Measurements from ENCODE around the gene EVPL. TPM values are rescaled to one million over a fixed set of nuclear protein-coding genes. Genes with fewer than 3 reads are reported as not detected.

EVPL gene
- total and polyA plus RNA-seq, 2 of the 13 experiments (the other 11 are each of a cell fraction or from before 2014, with no cell fraction given): 2.1 to 8.2 TPM

GRCh38 chr17:75976175-75976848, 50.8 kb downstream of the EVPL start (continued):
- TF ChIP-seq, protein P1, sequence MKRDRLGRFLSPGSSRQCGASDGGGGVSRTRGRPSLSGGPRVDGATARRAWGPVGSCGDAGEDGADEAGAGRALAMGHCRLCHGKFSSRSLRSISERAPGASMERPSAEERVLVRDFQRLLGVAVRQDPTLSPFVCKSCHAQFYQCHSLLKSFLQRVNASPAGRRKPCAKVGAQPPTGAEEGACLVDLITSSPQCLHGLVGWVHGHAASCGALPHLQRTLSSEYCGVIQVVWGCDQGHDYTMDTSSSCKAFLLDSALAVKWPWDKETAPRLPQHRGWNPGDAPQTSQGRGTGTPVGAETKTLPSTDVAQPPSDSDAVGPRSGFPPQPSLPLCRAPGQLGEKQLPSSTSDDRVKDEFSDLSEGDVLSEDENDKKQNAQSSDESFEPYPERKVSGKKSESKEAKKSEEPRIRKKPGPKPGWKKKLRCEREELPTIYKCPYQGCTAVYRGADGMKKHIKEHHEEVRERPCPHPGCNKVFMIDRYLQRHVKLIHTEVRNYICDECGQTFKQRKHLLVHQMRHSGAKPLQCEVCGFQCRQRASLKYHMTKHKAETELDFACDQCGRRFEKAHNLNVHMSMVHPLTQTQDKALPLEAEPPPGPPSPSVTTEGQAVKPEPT (CRISPR knock-in tag; IDR thresholded peaks at IDR 0.05; ENCODE audit: low read depth): no peak
- TF ChIP-seq KDM2A (CRISPR knock-in tag; IDR thresholded peaks at IDR 0.05; ENCODE audit: borderline replicate concordance, low read depth): no peak
- TF ChIP-seq ZNF883 (CRISPR knock-in tag; IDR thresholded peaks at IDR 0.05; ENCODE audit: not compliant biosample characterization): no peak
- peak; percentile 48; the same call in 1 of the 2 replicates for TF ChIP-seq ARNTL (CRISPR knock-in tag; IDR thresholded peaks at IDR 0.05)
- TF ChIP-seq, protein P2, sequence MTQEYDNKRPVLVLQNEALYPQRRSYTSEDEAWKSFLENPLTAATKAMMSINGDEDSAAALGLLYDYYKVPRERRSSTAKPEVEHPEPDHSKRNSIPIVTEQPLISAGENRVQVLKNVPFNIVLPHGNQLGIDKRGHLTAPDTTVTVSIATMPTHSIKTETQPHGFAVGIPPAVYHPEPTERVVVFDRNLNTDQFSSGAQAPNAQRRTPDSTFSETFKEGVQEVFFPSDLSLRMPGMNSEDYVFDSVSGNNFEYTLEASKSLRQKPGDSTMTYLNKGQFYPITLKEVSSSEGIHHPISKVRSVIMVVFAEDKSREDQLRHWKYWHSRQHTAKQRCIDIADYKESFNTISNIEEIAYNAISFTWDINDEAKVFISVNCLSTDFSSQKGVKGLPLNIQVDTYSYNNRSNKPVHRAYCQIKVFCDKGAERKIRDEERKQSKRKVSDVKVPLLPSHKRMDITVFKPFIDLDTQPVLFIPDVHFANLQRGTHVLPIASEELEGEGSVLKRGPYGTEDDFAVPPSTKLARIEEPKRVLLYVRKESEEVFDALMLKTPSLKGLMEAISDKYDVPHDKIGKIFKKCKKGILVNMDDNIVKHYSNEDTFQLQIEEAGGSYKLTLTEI (CRISPR knock-in tag; conservative IDR thresholded peaks at IDR 0.05): no peak
- TF ChIP-seq, protein P3, sequence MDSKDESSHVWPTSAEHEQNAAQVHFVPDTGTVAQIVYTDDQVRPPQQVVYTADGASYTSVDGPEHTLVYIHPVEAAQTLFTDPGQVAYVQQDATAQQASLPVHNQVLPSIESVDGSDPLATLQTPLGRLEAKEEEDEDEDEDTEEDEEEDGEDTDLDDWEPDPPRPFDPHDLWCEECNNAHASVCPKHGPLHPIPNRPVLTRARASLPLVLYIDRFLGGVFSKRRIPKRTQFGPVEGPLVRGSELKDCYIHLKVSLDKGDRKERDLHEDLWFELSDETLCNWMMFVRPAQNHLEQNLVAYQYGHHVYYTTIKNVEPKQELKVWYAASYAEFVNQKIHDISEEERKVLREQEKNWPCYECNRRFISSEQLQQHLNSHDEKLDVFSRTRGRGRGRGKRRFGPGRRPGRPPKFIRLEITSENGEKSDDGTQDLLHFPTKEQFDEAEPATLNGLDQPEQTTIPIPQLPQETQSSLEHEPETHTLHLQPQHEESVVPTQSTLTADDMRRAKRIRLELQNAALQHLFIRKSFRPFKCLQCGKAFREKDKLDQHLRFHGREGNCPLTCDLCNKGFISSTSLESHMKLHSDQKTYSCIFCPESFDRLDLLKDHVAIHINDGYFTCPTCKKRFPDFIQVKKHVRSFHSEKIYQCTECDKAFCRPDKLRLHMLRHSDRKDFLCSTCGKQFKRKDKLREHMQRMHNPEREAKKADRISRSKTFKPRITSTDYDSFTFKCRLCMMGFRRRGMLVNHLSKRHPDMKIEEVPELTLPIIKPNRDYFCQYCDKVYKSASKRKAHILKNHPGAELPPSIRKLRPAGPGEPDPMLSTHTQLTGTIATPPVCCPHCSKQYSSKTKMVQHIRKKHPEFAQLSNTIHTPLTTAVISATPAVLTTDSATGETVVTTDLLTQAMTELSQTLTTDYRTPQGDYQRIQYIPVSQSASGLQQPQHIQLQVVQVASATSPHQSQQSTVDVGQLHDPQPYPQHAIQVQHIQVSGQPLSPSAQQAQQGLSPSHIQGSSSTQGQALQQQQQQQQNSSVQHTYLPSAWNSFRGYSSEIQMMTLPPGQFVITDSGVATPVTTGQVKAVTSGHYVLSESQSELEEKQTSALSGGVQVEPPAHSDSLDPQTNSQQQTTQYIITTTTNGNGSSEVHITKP (CRISPR knock-in tag; IDR thresholded peaks at IDR 0.05; ENCODE audit: low read depth): 0 out of 2 replicates have a peak, but pooled peaks have one; percentile 64
- TF ChIP-seq, protein P4, sequence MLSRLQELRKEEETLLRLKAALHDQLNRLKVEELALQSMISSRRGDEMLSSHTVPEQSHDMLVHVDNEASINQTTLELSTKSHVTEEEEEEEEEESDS (CRISPR knock-in tag; IDR thresholded peaks at IDR 0.05; ENCODE audit: borderline replicate concordance): no peak
- no peak for TF ChIP-seq GPN1 (CRISPR knock-in tag; IDR thresholded peaks at IDR 0.05; ENCODE audit: borderline replicate concordance)
- no peak for TF ChIP-seq FOSL1 (CRISPR knock-in tag; IDR thresholded peaks at IDR 0.05; ENCODE audit: borderline replicate concordance)
- no peak for TF ChIP-seq PHB2 (IDR thresholded peaks at IDR 0.05; ENCODE audit: partially characterized antibody)
- no peak; the same call in none of the 2 replicates for TF ChIP-seq ZSCAN9 (CRISPR knock-in tag; IDR thresholded peaks at IDR 0.05; ENCODE audit: borderline replicate concordance)
- TF ChIP-seq SP5 (CRISPR knock-in tag; IDR thresholded peaks at IDR 0.05; ENCODE audit: borderline replicate concordance, low read depth): peak; percentile 75
- TF ChIP-seq REL (CRISPR knock-in tag; conservative IDR thresholded peaks at IDR 0.05): no peak
- no peak for TF ChIP-seq TRIM22 (IDR thresholded peaks at IDR 0.05)
- no peak for TF ChIP-seq TERF1 (CRISPR knock-in tag; IDR thresholded peaks at IDR 0.05)
- no peak; the same call in 1 of the 2 replicates for TF ChIP-seq ZMAT3 (CRISPR knock-in tag; conservative IDR thresholded peaks at IDR 0.05)
- TF ChIP-seq ZNF629 (CRISPR knock-in tag; conservative IDR thresholded peaks at IDR 0.05): no peak
- no peak for TF ChIP-seq MED8 (CRISPR knock-in tag; IDR thresholded peaks at IDR 0.05; ENCODE audit: insufficient replicate concordance)

Measured in HepG2 (cell line).